Hepatocyte (in vitro differentiated cells): ENCODE data around the gene ZNF319. TPM values are rescaled to one million over a fixed set of nuclear protein-coding genes. Genes with fewer than 3 reads are reported as not detected.

Source experiments
- DNase-seq: peaks from one replicate; pipeline ENCODE4 v3.0.0-alpha.2; 2016; ENCODE audit warnings: low spot score
- H2AFZ ChIP-seq: fragments of 200-600 bp; sonication (generic); 2 replicates; pipeline ENCODE4 v1.6.0; 2016; ENCODE audit warnings: antibody characterized with exemption, mild to moderate bottlenecking
- H3K27ac ChIP-seq: fragments of 200-600 bp; sonication (generic); 2 replicates; pipeline ENCODE4 v1.5.1; 2016; ENCODE audit warnings: mild to moderate bottlenecking
- H3K27me3 ChIP-seq: fragments of 200-600 bp; sonication (generic); 2 replicates; pipeline ENCODE4 v1.6.1; 2016
- H3K36me3 ChIP-seq: fragments of 200-600 bp; sonication (generic); replicated peaks from 2 replicates; pipeline ENCODE4 v1.5.1; 2016; ENCODE audit warnings: low read depth; ENCODE audit not compliant: insufficient read depth
- H3K4me1 ChIP-seq: fragments of 200-600 bp; sonication (generic); 2 replicates; pipeline ENCODE4 v1.5.1; 2016; ENCODE audit warnings: mild to moderate bottlenecking, moderate library complexity; ENCODE audit not compliant: insufficient read depth
- H3K4me2 ChIP-seq: fragments of 200-600 bp; sonication (generic); 2 replicates; pipeline ENCODE4 v1.6.0; 2016
- H3K4me3 ChIP-seq: fragments of 200-600 bp; sonication (generic); 2 replicates; pipeline ENCODE4 v1.5.1; 2016; ENCODE audit warnings: mild to moderate bottlenecking
- H3K79me2 ChIP-seq: fragments of 200-600 bp; sonication (generic); 2 replicates; pipeline ENCODE4 v1.6.0; 2017; ENCODE audit warnings: mild to moderate bottlenecking
- H3K9me2 ChIP-seq: fragments of 200-600 bp; sonication (generic); replicated peaks from 2 replicates; pipeline ENCODE4 v1.6.0; 2017; ENCODE audit warnings: mild to moderate bottlenecking; ENCODE audit not compliant: insufficient read depth
- H3K9me3 ChIP-seq: fragments of 200-600 bp; sonication (generic); 2 replicates; pipeline ENCODE4 v1.5.1; 2016; ENCODE audit warnings: low read depth, mild to moderate bottlenecking
- H4K20me1 ChIP-seq: fragments of 200-600 bp; sonication (generic); 2 replicates; pipeline ENCODE4 v1.6.0; 2016; ENCODE audit warnings: mild to moderate bottlenecking; ENCODE audit not compliant: insufficient read depth, poor library complexity, severe bottlenecking
- EZH2 ChIP-seq: fragments of 200-600 bp; sonication (generic); IDR thresholded peaks from 2 replicates; pipeline ENCODE4 v1.6.1; 2016; ENCODE audit warnings: antibody characterized with exemption, mild to moderate bottlenecking, borderline replicate concordance
- EZH2phosphoT487 ChIP-seq: fragments of 200-600 bp; sonication (generic); IDR thresholded peaks from one replicate; pipeline ENCODE4 v1.6.1; 2018; ENCODE audit warnings: antibody characterized with exemption, mild to moderate bottlenecking, low read depth, moderate library complexity; ENCODE audit not compliant: unreplicated experiment, severe bottlenecking
- WGBS: methylation state at CpG from one replicate; pipeline ENCODE4 v1.1.6; 2016; ENCODE audit warnings: low lambda C conversion rate; ENCODE audit errors: missing lambda C conversion rate; 5-methylcytosine and 5-hydroxymethylcytosine counted together
- polyA plus RNA-seq: library from polyadenylated mRNA; unstranded; fragments of >200 nt; fragmentation: Nextera tagmentation; extraction: Ambion mirVana; gene quantifications from 2 replicates; pipeline ENCODE4 v1.2.1, GENCODE V29; 2016
- total RNA-seq: library from RNA; depleted of rRNA; stranded (reverse); fragments of >200 nt; gene quantifications from 2 replicates; pipeline ENCODE4 v1.2.3, GENCODE V29; 2014
- TF ChIP-seq, protein P1 (sequence below): fragments of 200-600 bp; sonication (generic); IDR thresholded peaks from 2 replicates; pipeline ENCODE4 v1.5.1; 2016; ENCODE audit warnings: antibody characterized with exemption, mild to moderate bottlenecking; ENCODE audit not compliant: poor library complexity

Gene ZNF319
- total and polyA plus RNA-seq, 2 experiments from 2014 or later, result 5.3 to 8.3 TPM

DNA sequence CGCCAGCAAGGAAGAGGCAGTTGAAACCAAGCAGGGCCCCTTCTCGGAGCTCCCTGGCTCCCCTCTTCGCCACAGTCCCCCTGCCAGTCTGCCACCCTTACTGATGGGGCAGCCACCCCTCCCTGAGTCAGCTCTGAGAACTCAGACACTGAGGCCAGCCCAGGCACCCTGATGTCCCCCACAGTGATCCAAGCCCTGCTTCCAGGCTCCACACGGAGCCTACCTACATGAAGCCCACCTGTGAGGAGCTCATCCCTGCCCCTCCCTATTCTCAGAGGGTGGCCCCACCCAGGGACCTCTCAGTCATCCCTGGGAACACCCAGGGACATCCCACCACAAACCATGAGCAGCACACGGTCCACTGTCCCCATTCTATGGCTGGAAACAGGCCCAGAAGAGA lies 38.4 kb downstream of the ZNF319 start:
- no peak overlapping the region for H3K4me2 ChIP-seq
- no peaks in the 10 kb centered on the region for H4K20me1 ChIP-seq
- H3K4me1 ChIP-seq, result no peaks in the 10 kb centered on the region
- H3K36me3 ChIP-seq, result no peaks in the 10 kb centered on the region
- H3K79me2 ChIP-seq, result no peaks in the 10 kb centered on the region
- H3K4me3 ChIP-seq, result no peak overlapping the region
- no peak overlapping the region for H2AFZ ChIP-seq
- H3K27me3 ChIP-seq, result no peaks in the 10 kb centered on the region
- DNase-seq, result no peak
- TF ChIP-seq EZH2 (no peak), EZH2phosphoT487 (no peak)
- TF ChIP-seq, protein P1, sequence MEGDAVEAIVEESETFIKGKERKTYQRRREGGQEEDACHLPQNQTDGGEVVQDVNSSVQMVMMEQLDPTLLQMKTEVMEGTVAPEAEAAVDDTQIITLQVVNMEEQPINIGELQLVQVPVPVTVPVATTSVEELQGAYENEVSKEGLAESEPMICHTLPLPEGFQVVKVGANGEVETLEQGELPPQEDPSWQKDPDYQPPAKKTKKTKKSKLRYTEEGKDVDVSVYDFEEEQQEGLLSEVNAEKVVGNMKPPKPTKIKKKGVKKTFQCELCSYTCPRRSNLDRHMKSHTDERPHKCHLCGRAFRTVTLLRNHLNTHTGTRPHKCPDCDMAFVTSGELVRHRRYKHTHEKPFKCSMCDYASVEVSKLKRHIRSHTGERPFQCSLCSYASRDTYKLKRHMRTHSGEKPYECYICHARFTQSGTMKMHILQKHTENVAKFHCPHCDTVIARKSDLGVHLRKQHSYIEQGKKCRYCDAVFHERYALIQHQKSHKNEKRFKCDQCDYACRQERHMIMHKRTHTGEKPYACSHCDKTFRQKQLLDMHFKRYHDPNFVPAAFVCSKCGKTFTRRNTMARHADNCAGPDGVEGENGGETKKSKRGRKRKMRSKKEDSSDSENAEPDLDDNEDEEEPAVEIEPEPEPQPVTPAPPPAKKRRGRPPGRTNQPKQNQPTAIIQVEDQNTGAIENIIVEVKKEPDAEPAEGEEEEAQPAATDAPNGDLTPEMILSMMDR, result no peak
- 78% methylated on average over 5 of the region's 5 CpGs for WGBS
- no peaks in the 10 kb centered on the region for H3K9me2 ChIP-seq
- no peak overlapping the region for H3K27ac ChIP-seq
- H3K9me3 ChIP-seq, result no peaks in the 10 kb centered on the region

DNA sequence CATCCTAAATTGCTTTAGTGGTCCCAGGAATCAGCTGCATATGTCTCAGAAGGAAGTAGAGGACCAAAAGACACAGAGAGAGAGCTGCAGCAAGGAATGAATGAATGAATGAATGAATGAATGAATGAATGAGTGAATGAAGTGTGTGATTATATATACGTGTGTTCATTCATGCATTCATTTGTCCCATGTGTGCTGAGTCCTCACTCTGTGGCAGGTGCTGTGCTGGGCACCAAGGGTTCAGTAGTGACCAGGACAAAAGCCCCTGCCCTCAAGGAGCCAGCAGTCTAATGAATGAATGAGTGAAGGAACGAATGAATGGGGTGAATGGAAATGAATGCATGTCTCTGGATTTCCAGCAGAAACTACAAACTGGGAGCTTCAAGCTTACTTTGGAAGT lies 38.9 kb downstream of the ZNF319 start:
- Histone ChIP-seq H3K79me2 (no peaks in the 10 kb centered on the region), H3K36me3 (no peaks in the 10 kb centered on the region), H3K9me3 (no peaks in the 10 kb centered on the region), H3K4me2 (no peak overlapping the region), H3K27ac (no peak overlapping the region), H3K4me1 (no peaks in the 10 kb centered on the region), H3K4me3 (no peak overlapping the region), H4K20me1 (no peaks in the 10 kb centered on the region), H2AFZ (no peak overlapping the region), H3K9me2 (no peaks in the 10 kb centered on the region), H3K27me3 (no peaks in the 10 kb centered on the region)
- DNase-seq, result no peak
- TF ChIP-seq, protein P1, result no peak
- TF ChIP-seq EZH2, result no peak
- TF ChIP-seq EZH2phosphoT487, result no peak
- WGBS, result 83% methylated on average over 2 of the region's 2 CpGs

DNA sequence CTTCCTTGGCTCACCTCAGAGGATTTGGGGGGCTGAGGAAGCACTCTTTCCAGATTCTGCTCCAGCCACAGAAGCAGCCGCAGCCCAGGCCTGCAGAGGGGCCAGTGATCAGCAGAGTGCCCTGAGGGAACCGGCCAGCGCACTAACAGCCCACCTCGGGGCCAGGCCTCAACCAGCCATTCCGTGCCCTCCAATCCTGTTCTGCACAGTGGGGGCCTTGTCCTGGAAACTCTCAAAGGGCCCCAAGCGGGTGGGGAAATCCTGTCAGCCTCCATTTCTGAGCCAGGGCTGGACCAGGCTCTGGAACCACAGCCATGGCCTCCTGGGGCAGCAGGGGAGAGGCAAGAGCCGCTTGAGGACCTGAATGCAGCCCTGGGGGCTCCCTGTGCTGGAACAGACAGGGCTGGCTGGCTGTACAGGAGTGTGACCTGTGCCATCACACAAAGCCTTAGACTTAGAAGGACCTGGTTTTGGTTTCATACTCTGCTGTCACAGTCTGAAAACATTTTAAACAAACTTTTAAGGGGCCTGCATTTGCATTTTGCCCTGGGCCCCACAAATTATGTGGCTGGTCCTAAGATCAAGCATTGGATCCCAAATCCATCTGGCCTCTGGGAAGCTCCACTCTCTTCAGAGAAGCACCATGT lies 39.5 kb downstream of the ZNF319 start:
- Histone ChIP-seq H3K9me2 (no peaks in the 10 kb centered on the region), H2AFZ (no peak overlapping the region), H3K27me3 (no peaks in the 10 kb centered on the region), H3K27ac (no peak overlapping the region), H3K9me3 (no peaks in the 10 kb centered on the region), H4K20me1 (no peaks in the 10 kb centered on the region), H3K79me2 (no peaks in the 10 kb centered on the region), H3K4me3 (no peak overlapping the region), H3K4me2 (no peak overlapping the region), H3K4me1 (no peaks in the 10 kb centered on the region), H3K36me3 (no peaks in the 10 kb centered on the region)
- DNase-seq, result no peak
- TF ChIP-seq, protein P1, result no peak
- no peak for TF ChIP-seq EZH2
- TF ChIP-seq EZH2phosphoT487, result no peak
- 85% methylated on average over 7 of the region's 7 CpGs for WGBS
